ENCODE data around the gene KATNBL1. TPM values are rescaled to one million over a fixed set of nuclear protein-coding genes. Genes with fewer than 3 reads are reported as not detected.
A peak's percentile ranks its signal among the peaks of the same experiment; 100 is the strongest.

The KATNBL1 gene
- total RNA-seq, 1 experiment from 2014 or later, result 25.9 TPM

- DNase-seq, result no peak
- Mint-ChIP-seq H3K36me3 (ENCODE audit: insufficient read depth, unreplicated experiment) (no peaks in the 10 kb centered on the region), H3K4me1 (ENCODE audit: low read depth, unreplicated experiment) (no peaks in the 10 kb centered on the region), H3K4me3 (ENCODE audit: unreplicated experiment) (no peak overlapping the region), H3K9me3 (ENCODE audit: unreplicated experiment) (no peaks in the 10 kb centered on the region), H3K27ac (ENCODE audit: unreplicated experiment) (no peak overlapping the region), H3K27me3 (ENCODE audit: insufficient read depth, unreplicated experiment) (no peaks in the 10 kb centered on the region)
- intact Hi-C loops (cut with micrococcal nuclease; ENCODE audit: unreplicated experiment), result no loop called here
- Histone ChIP-seq H3K4me1 (no peaks in the 10 kb centered on the region), H3K4me3 (ENCODE audit: low read depth, low read length) (no peak overlapping the region), H3K36me3 (ENCODE audit: control insufficient read depth, insufficient read depth, low read length) (no peaks in the 10 kb centered on the region), H3K9me3 (no peaks in the 10 kb centered on the region), H3K27me3 (replicated peaks; ENCODE audit: control insufficient read depth, insufficient read depth, low read length) (no peaks in the 10 kb centered on the region)
- TF ChIP-seq CTCF (IDR thresholded peaks at IDR 0.05; ENCODE audit: insufficient read depth in 1 of 2, low read depth in 1 of 2, low read length in 1 of 2, severe bottlenecking in 1 of 2, unreplicated experiment in 1 of 2), result no peak
- ChIA-PET POLR2A (no interaction called here), CTCF (interaction anchor here (0.6 to 1.0 kb wide), 2 partner anchors 55 to 256 kb away, joined by 3 read pairs; partner anchors contain the start of gene LPCAT4)
- no TSS peak for BruUV-seq (replicated peaks)
Observed at GRCh38 chr15:34111488-34111887, 98.4 kb downstream of the KATNBL1 start.

DNA sequence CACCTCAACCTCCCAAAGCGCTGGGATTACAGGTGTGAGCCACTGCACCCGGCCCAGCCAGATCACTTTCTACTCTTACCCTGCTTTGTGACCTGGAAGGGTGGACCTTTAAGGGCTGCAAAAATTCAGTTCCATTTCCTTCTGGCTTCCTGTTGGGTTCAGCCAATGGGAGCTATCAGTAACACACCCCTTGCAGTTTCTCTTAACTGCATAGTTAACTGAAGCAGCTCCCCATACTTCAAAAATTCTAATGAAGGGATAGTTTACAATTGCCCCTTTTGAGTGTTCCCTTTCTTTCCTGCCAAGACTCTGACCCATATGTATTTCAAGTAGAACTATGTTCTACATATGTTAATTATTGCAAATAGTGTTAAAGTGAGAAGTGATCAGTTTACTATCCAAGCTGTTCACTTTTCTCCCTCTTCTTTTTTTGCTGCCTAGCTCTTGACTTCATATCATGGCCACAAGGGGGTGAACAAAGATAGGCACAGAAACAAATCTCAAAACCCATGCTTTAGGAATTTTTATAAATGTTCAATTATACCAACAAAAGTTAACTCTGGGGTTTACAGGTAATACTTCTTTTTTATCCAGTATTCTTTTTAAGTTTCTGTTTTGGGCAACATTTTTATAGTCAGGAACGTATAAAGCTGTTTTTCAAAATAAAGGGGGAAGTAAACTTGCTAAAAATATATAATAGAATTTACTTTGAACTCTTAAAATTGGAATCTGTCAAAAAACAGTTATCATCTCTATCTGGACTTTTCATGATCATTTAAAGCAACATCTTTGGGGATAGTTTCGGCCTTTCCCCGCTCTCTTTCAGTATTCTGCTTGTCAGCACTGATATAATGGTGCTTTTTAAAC, 99.9 kb downstream of the KATNBL1 start:
- H3K27ac Mint-ChIP-seq (ENCODE audit: unreplicated experiment), result no peak overlapping the region
- DNase-seq, result peak in 1 of 2 experiments; percentile 34
- H3K4me3 Mint-ChIP-seq (ENCODE audit: unreplicated experiment), result no peak overlapping the region
- BruUV-seq (replicated peaks), result no TSS peak
- no peaks in the 10 kb centered on the region for H3K27me3 Mint-ChIP-seq (ENCODE audit: insufficient read depth, unreplicated experiment)
- TF ChIP-seq CTCF (IDR thresholded peaks at IDR 0.05; ENCODE audit: insufficient read depth in 1 of 2, low read depth in 1 of 2, low read length in 1 of 2, severe bottlenecking in 1 of 2, unreplicated experiment in 1 of 2), result peak; percentile 40 to 73
- no peaks in the 10 kb centered on the region for H3K36me3 Mint-ChIP-seq (ENCODE audit: insufficient read depth, unreplicated experiment)
- Histone ChIP-seq H3K36me3 (ENCODE audit: control insufficient read depth, insufficient read depth, low read length) (no peaks in the 10 kb centered on the region), H3K4me1 (no peaks in the 10 kb centered on the region), H3K9me3 (no peaks in the 10 kb centered on the region), H3K4me3 (ENCODE audit: low read depth, low read length) (no peak overlapping the region), H3K27me3 (replicated peaks; ENCODE audit: control insufficient read depth, insufficient read depth, low read length) (no peaks in the 10 kb centered on the region)
- ChIA-PET CTCF (interaction anchor here (0.5 to 2.0 kb wide), 10 partner anchors 8 to 477 kb away, joined by 3 to 37 read pairs (median 3); partner anchors contain the start of genes EMC7, KATNBL1 and PGBD4), POLR2A (interaction anchor here (0.6 to 1.3 kb wide), 4 partner anchors 8 to 154 kb away, joined by 4 to 7 read pairs (median 5); partner anchors contain the start of genes EMC7, KATNBL1 and PGBD4)
- no peaks in the 10 kb centered on the region for H3K9me3 Mint-ChIP-seq (ENCODE audit: unreplicated experiment)
- intact Hi-C loops (cut with micrococcal nuclease; ENCODE audit: unreplicated experiment), result loop anchor here (1.0 kb wide), 2 partner anchors 48 to 100 kb away; partner anchors contain the start of gene KATNBL1
- H3K4me1 Mint-ChIP-seq (ENCODE audit: low read depth, unreplicated experiment), result no peaks in the 10 kb centered on the region

- Histone ChIP-seq H3K27me3 (replicated peaks; ENCODE audit: control insufficient read depth, insufficient read depth, low read length) (no peaks in the 10 kb centered on the region), H3K4me3 (ENCODE audit: low read depth, low read length) (no peak overlapping the region), H3K36me3 (ENCODE audit: control insufficient read depth, insufficient read depth, low read length) (no peaks in the 10 kb centered on the region), H3K4me1 (no peaks in the 10 kb centered on the region), H3K9me3 (no peaks in the 10 kb centered on the region)
- no peak overlapping the region for H3K4me3 Mint-ChIP-seq (ENCODE audit: unreplicated experiment)
- intact Hi-C loops (cut with micrococcal nuclease; ENCODE audit: unreplicated experiment), result no loop called here
- H3K27ac Mint-ChIP-seq (ENCODE audit: unreplicated experiment), result no peak overlapping the region
- no peaks in the 10 kb centered on the region for H3K4me1 Mint-ChIP-seq (ENCODE audit: low read depth, unreplicated experiment)
- H3K36me3 Mint-ChIP-seq (ENCODE audit: insufficient read depth, unreplicated experiment), result peaks cover under 1% of the 10 kb centered on the region
- ChIA-PET POLR2A (no interaction called here), CTCF (no interaction called here)
- no peaks in the 10 kb centered on the region for H3K27me3 Mint-ChIP-seq (ENCODE audit: insufficient read depth, unreplicated experiment)
- BruUV-seq (replicated peaks), result no TSS peak
- no peak for TF ChIP-seq CTCF (IDR thresholded peaks at IDR 0.05; ENCODE audit: insufficient read depth in 1 of 2, low read depth in 1 of 2, low read length in 1 of 2, severe bottlenecking in 1 of 2, unreplicated experiment in 1 of 2)
- no peak for DNase-seq
- no peaks in the 10 kb centered on the region for H3K9me3 Mint-ChIP-seq (ENCODE audit: unreplicated experiment)
Observed at GRCh38 chr15:34107315-34107714, 102.6 kb downstream of the KATNBL1 start.

Measured in Caco-2 (cell line).